ENCODE measurements around the gene PLN.

GRCh38 chr6:118500130-118501015 lies 47.7 kb upstream of the PLN start:
- no peak for TF ChIP-seq ZNF384 (IDR thresholded peaks at IDR 0.05)
- no peak for TF ChIP-seq SUZ12 (IDR thresholded peaks at IDR 0.05)
- no peak for TF ChIP-seq FOXK2 (IDR thresholded peaks at IDR 0.05)
- TF ChIP-seq ELF4 (IDR thresholded peaks at IDR 0.05), result no peak
- TF ChIP-seq LEF1 (IDR thresholded peaks at IDR 0.05; ENCODE audit: borderline replicate concordance), result no peak
- no peak for TF ChIP-seq ARNT (IDR thresholded peaks at IDR 0.05)
- TF ChIP-seq BHLHE40 (IDR thresholded peaks at IDR 0.05; ENCODE audit: borderline replicate concordance), result no peak
- TF ChIP-seq FOXM1 (IDR thresholded peaks at IDR 0.05; ENCODE audit: borderline replicate concordance), result no peak
- no peak for TF ChIP-seq PKNOX1 (IDR thresholded peaks at IDR 0.05)
- TF ChIP-seq SP1 (IDR thresholded peaks at IDR 0.05), result no peak
- TF ChIP-seq NFRKB (IDR thresholded peaks at IDR 0.05), result no peak
- TF ChIP-seq TARDBP (IDR thresholded peaks at IDR 0.05), result no peak
- TF ChIP-seq FOXA1 (IDR thresholded peaks at IDR 0.05), result no peak
